Naive B cell (primary cell): ENCODE measurements around the gene F11R. TPM values are rescaled to one million over a fixed set of nuclear protein-coding genes. Genes with fewer than 3 reads are reported as not detected.
"Not testable (repeated sequence)": the region's sequence is repeated elsewhere in the genome, so short reads cannot be mapped to it uniquely, and the experiment has no call there.

Experiments
- ATAC-seq, 2 donors: fragments of 150-1000 bp; cut with Tn5 transposase; 2 replicates each; pipeline ENCODE4 v1.10.0; 2021; ENCODE audit warnings: low read depth in 2 of 2, mild to moderate bottlenecking in 2 of 2, moderate library complexity in 2 of 2
- DNase-seq: peaks from one replicate; pipeline ENCODE4 v3.0.0; 2022
- H3K27ac Mint-ChIP-seq, 6 donors: one replicate each; pipeline ENCODE4 v1.8.0; 2020 to 2022; ENCODE audit warnings: mild to moderate bottlenecking in 6 of 6, mixed read lengths in 6 of 6, moderate library complexity in 5 of 6, inconsistent platforms in 2 of 6
- H3K27me3 Mint-ChIP-seq, 3 donors: one replicate each; pipeline ENCODE4 v1.8.0; 2021 to 2022; ENCODE audit warnings: mixed read lengths in 3 of 3, mild to moderate bottlenecking in 1 of 3
- H3K36me3 Mint-ChIP-seq, 2 donors: one replicate each; pipeline ENCODE4 v1.8.0; 2020 to 2022; ENCODE audit warnings: mixed read lengths in 2 of 2, inconsistent platforms in 1 of 2, mild to moderate bottlenecking in 1 of 2
- H3K4me1 Mint-ChIP-seq, 3 donors: one replicate each; pipeline ENCODE4 v1.8.0; 2020 to 2022; ENCODE audit warnings: mixed read lengths in 3 of 3, inconsistent platforms in 1 of 3, mild to moderate bottlenecking in 1 of 3, moderate library complexity in 1 of 3
- H3K4me3 Mint-ChIP-seq, 8 donors: one replicate each; pipeline ENCODE4 v1.8.0; 2020 to 2022; ENCODE audit warnings: mild to moderate bottlenecking in 8 of 8, mixed read lengths in 8 of 8, moderate library complexity in 8 of 8, inconsistent platforms in 2 of 8
- H3K9me3 Mint-ChIP-seq, 7 donors: one replicate each; pipeline ENCODE4 v1.8.0; 2020 to 2022; ENCODE audit warnings: mixed read lengths in 7 of 7, mild to moderate bottlenecking in 5 of 7, inconsistent platforms in 2 of 7, moderate library complexity in 1 of 7
- polyA plus RNA-seq, 6 donors: library from polyadenylated mRNA; unstranded; fragments of 300-500 nt; fragmentation: Illumina TruSeq; gene quantifications; one replicate each; pipeline ENCODE4 v1.2.3, GENCODE V29; 2021; ENCODE audit warnings: low read depth in 6 of 6

Gene F11R
- polyA plus RNA-seq, 6 donors from 2014 or later: 5.2 to 9.2 (median 6.7) TPM

DNA sequence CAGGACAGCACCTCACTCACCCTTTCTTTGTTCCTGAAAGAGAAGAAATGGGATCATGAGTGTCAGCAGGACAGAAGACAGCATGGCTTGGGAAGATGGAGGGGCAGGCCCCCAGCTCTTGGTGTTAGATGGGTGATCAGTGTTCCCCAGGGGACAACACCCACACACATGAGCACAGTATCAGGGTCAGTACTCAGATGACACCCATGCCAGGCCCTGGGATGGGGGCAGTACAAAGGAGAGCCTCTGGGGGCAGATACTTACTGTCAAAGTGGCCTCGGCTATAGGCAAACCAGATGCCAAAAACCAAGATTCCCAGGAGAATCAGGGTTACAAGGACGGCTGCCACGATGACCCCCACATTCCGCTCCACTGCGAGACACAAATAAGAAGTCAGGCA is 21.6 kb downstream of the F11R start:
- Mint-ChIP-seq H3K27ac (peak overlapping the region in 1 of 6 donors; percentile 53), H3K4me3 (no peak overlapping the region), H3K9me3 (no peaks in the 10 kb centered on the region), H3K27me3 (no peaks in the 10 kb centered on the region), H3K4me1 (peaks cover 5 to 10% (median 5%) of the 10 kb centered on the region in 3 donors), H3K36me3 (peaks cover 5 to 8% of the 10 kb centered on the region in 2 donors)
- ATAC-seq (no peak), DNase-seq (no peak)

GRCh38 chr1:160997323-160998038 is 23.5 kb downstream of the F11R start:
- peaks cover 5 to 8% of the 10 kb centered on the region in 2 donors for H3K36me3 Mint-ChIP-seq
- no peaks in the 10 kb centered on the region for H3K27me3 Mint-ChIP-seq
- peak overlapping the region in 4 of 6 donors; percentile 5 to 71 (median 60) for H3K27ac Mint-ChIP-seq
- no peak overlapping the region for H3K4me3 Mint-ChIP-seq
- DNase-seq (peak; percentile 25), ATAC-seq (peak; percentile 91 to 94)
- H3K4me1 Mint-ChIP-seq: peaks cover 5 to 10% (median 5%) of the 10 kb centered on the region in 3 donors
- no peaks in the 10 kb centered on the region for H3K9me3 Mint-ChIP-seq

GRCh38 chr1:160996178-160996577 is 24.8 kb downstream of the F11R start:
- DNase-seq: no peak

GRCh38 chr1:160993544-160994193 is 27.3 kb downstream of the F11R start:
- no peak for DNase-seq
- H3K9me3 Mint-ChIP-seq: no peaks in the 10 kb centered on the region
- H3K4me1 Mint-ChIP-seq: peaks cover 5 to 19% (median 12%) of the 10 kb centered on the region in 3 donors
- H3K27me3 Mint-ChIP-seq: no peaks in the 10 kb centered on the region
- ATAC-seq: no peak
- no peak overlapping the region for H3K27ac Mint-ChIP-seq
- no peak overlapping the region for H3K4me3 Mint-ChIP-seq
- no peaks in the 10 kb centered on the region for H3K36me3 Mint-ChIP-seq

More at GRCh38 chr1:160996178-160996577, 24.8 kb downstream of the F11R start:
- no peaks in the 10 kb centered on the region for H3K9me3 Mint-ChIP-seq
- H3K36me3 Mint-ChIP-seq: peaks cover 5 to 8% of the 10 kb centered on the region in 2 donors
- H3K27ac Mint-ChIP-seq: peak overlapping the region in 1 of 6 donors; percentile 3
- H3K27me3 Mint-ChIP-seq: no peaks in the 10 kb centered on the region
- no peak overlapping the region for H3K4me3 Mint-ChIP-seq
- peaks cover 5 to 10% (median 5%) of the 10 kb centered on the region in 3 donors for H3K4me1 Mint-ChIP-seq
- ATAC-seq: no peak

DNA sequence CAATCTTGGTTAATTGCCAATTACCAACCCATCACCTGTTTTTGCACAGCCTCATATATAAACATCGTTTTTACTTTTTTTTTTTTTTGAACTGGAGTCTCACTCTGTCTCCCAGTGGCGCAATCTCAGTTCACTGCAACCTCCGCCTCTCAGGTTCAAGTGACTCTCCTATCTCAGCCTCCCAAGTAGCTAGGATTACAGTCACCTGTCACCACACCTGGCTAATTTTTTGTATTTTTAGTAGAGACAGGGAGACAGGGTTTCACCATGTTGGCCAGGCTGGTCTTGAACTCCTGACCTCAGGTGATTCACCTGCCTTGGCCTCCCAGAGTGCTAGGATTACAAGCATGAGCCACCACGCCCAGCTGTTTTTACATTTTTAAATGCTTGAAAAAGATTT is 28.9 kb downstream of the F11R start:
- ATAC-seq, H3K27ac Mint-ChIP-seq, H3K27me3 Mint-ChIP-seq, H3K4me1 Mint-ChIP-seq, H3K4me3 Mint-ChIP-seq, H3K9me3 Mint-ChIP-seq, DNase-seq, H3K36me3 Mint-ChIP-seq: not testable (repeated sequence)

GRCh38 chr1:160987359-160988050 is 33.4 kb downstream of the F11R start:
- Mint-ChIP-seq H3K4me3 (no peak overlapping the region), H3K27ac (no peak overlapping the region), H3K9me3 (no peaks in the 10 kb centered on the region), H3K27me3 (peaks cover 2 to 12% (median 5%) of the 10 kb centered on the region in 3 donors), H3K36me3 (no peaks in the 10 kb centered on the region), H3K4me1 (peaks cover 0 to 10% (median 8%) of the 10 kb centered on the region in 3 donors)
- ATAC-seq (no peak), DNase-seq (no peak)

DNA sequence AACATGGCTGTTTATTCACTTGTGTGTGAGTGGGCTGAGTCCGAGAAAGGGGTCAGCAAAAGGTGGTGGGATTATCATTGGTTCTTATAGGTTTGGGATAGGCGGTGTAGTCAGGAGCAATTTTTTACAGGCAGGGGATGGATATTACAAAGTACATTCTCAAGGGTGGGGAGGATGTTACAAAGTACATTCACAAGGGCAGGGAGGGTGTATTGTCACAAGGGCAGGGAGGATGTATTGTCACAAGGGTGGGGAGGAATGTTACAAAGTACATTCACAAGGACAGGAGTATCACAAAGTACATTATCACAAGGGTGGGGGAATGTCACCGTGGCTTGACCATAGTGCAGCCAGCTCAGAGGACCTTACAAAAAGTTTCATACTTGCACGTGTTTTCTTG is 35.2 kb downstream of the F11R start:
- Mint-ChIP-seq H3K27me3 (peaks cover 13 to 30% (median 20%) of the 10 kb centered on the region in 3 donors), H3K27ac (no peak overlapping the region), H3K36me3 (no peaks in the 10 kb centered on the region), H3K9me3 (peaks cover 0 to 2% (median 0%) of the 10 kb centered on the region in 7 donors), H3K4me3 (no peak overlapping the region), H3K4me1 (peaks cover 4 to 24% (median 23%) of the 10 kb centered on the region in 3 donors)
- DNase-seq: no peak
- no peak for ATAC-seq

GRCh38 chr1:160981584-160982411 is 39.2 kb downstream of the F11R start:
- DNase-seq (no peak), ATAC-seq (peak; percentile 56 to 66)
- peak overlapping the region; percentile 37 to 81 (median 64) for H3K4me3 Mint-ChIP-seq
- H3K9me3 Mint-ChIP-seq: peaks cover 0 to 2% (median 0%) of the 10 kb centered on the region in 7 donors
- peaks cover 20 to 32% (median 21%) of the 10 kb centered on the region in 3 donors for H3K27me3 Mint-ChIP-seq
- H3K27ac Mint-ChIP-seq: peak overlapping the region in 1 of 6 donors; percentile 64
- H3K4me1 Mint-ChIP-seq: peaks cover 4 to 16% (median 15%) of the 10 kb centered on the region in 3 donors
- H3K36me3 Mint-ChIP-seq: no peaks in the 10 kb centered on the region

- ATAC-seq: no peak
- Mint-ChIP-seq H3K4me3 (no peak overlapping the region), H3K9me3 (peaks cover 0 to 2% (median 0%) of the 10 kb centered on the region in 7 donors), H3K27me3 (peaks cover 26 to 32% (median 32%) of the 10 kb centered on the region in 3 donors), H3K36me3 (no peaks in the 10 kb centered on the region), H3K4me1 (peaks cover 4 to 16% (median 15%) of the 10 kb centered on the region in 3 donors), H3K27ac (no peak overlapping the region)
- DNase-seq: no peak
Measured at GRCh38 chr1:160979286-160979685, 41.7 kb downstream of the F11R start.

GRCh38 chr1:160978510-160978927 is 42.4 kb downstream of the F11R start:
- peaks cover 25 to 32% (median 28%) of the 10 kb centered on the region in 3 donors for H3K27me3 Mint-ChIP-seq

GRCh38 chr1:160975026-160975425 is 45.9 kb downstream of the F11R start:
- no peaks in the 10 kb centered on the region for H3K36me3 Mint-ChIP-seq
- peaks cover 0 to 19% (median 12%) of the 10 kb centered on the region in 3 donors for H3K27me3 Mint-ChIP-seq
- no peak overlapping the region for H3K4me3 Mint-ChIP-seq
- ATAC-seq: no peak
- peaks cover 0 to 3% (median 0%) of the 10 kb centered on the region in 3 donors for H3K4me1 Mint-ChIP-seq
- no peaks in the 10 kb centered on the region for H3K9me3 Mint-ChIP-seq
- no peak overlapping the region for H3K27ac Mint-ChIP-seq
- DNase-seq: no peak

More at GRCh38 chr1:160978510-160978927, 42.4 kb downstream of the F11R start:
- H3K27ac Mint-ChIP-seq: peak overlapping the region in 1 of 6 donors; percentile 50
- H3K36me3 Mint-ChIP-seq: no peaks in the 10 kb centered on the region
- peaks cover 0 to 2% (median 0%) of the 10 kb centered on the region in 7 donors for H3K9me3 Mint-ChIP-seq
- no peak for ATAC-seq
- no peak overlapping the region for H3K4me3 Mint-ChIP-seq
- peaks cover 4 to 16% (median 15%) of the 10 kb centered on the region in 3 donors for H3K4me1 Mint-ChIP-seq
- DNase-seq: no peak

DNA sequence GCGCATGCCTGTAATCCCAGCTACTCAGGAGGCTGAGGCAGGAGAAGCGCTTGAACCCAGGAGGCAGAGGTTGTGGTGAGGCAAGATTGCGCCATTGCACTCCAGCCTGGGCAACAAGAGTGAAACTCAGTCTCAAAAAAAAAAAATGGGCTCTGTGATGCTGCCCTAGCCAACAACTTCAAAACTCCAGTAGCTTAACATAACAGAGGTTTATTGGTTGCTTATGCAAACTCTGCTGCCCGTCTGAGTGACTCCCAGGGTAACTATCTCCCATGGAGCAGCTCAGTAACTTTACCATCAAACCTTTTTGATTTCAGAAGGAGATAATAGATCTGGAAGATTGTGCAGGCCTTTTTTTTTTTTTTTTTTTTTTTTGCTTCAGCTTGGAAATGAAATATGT is 47.5 kb downstream of the F11R start:
- H3K36me3 Mint-ChIP-seq: no peaks in the 10 kb centered on the region
- no peak overlapping the region for H3K27ac Mint-ChIP-seq
- DNase-seq: no peak
- H3K4me3 Mint-ChIP-seq: no peak overlapping the region
- no peaks in the 10 kb centered on the region for H3K9me3 Mint-ChIP-seq
- H3K27me3 Mint-ChIP-seq: peaks cover 0 to 19% (median 6%) of the 10 kb centered on the region in 3 donors
- peaks cover 0 to 3% (median 0%) of the 10 kb centered on the region in 3 donors for H3K4me1 Mint-ChIP-seq
- no peak for ATAC-seq
